Stimulated activated CD4-positive, alpha-beta T cell treated with anti-CD3 and anti-CD28 coated beads, Interleukin-12 subunit alpha, Interleukin-12 subunit beta, amount 100 ng/mL, for 4 hours (primary cell): ENCODE measurements around the gene NUDT7.

Experiments
- DNase-seq: peaks from one replicate; pipeline ENCODE4 v3.0.0-alpha.2; 2020

The NUDT7 gene

DNA sequence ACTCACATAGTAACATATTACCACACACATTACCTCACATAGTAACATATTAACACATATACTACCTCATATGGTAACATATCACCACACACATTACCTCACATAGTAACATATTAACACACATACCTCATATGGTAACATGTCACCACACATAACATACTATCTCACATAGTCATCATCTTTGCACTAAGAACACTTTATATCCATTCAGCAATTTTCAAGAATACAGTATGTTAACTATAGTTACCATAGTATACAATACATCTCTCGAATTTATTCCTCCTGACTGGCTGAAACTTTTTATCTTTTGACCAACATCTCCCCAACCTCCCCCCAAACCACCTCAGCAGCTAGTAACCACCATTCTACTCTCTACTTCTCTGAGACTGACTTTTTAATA is 7.6 kb downstream of the NUDT7 start:
- DNase-seq = no peak

DNA sequence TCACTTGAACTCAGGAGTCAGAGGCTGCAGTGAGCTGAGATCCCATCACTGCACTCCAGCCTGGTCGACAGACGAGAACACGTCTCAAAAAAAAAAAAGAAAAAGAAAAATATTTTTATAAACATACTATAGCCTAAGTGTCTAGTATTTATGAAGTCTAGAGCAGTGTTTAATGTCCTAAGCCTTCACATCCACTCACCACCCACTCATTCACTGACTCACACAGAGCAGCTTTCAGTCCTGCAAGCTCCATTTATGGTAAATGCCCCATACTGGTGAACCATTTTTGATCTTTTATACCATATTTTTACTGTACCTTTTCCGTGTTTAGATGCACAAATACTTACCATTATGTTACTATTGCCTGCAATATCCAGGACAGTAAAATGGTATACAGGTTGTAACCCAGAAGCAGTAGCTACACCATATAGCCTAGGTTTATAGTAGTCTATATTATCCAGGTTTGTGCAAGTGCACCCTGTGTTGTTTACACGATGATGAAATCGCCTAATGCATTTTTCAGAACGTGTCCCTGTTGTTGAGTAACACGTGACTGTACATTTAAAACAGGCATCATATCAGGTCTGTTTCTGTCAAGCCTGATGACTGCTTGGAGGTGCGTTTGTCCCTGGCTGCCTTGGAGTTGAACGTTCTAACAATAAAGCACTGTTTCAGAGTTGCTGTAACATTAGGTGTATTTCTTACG is 10.1 kb downstream of the NUDT7 start:
- no peak for DNase-seq

- no peak for DNase-seq
These were observed 14.6 kb downstream of the NUDT7 start for GRCh38 chr16:77736879-77737278.

GRCh38 chr16:77738706-77739558 is 16.6 kb downstream of the NUDT7 start:
- DNase-seq = no peak

DNA sequence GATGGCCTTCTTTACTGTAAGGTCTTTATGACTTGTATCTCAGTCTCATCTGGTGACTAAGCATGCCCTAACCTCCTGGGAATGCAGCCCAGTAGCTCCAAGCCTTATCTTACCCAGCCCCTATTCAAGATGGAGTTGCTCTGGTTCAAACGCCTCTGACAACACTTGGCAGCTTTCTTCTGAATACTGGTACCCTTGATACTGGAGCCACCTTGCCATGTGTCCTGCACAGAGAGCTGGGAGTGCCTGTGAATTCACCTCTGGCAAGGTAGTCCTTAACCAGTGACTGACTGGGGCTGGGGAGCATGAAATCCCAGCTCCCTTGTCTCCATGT is 17.2 kb downstream of the NUDT7 start:
- DNase-seq = no peak

- no peak for DNase-seq
These were observed 21.8 kb downstream of the NUDT7 start for GRCh38 chr16:77744141-77744540.

DNA sequence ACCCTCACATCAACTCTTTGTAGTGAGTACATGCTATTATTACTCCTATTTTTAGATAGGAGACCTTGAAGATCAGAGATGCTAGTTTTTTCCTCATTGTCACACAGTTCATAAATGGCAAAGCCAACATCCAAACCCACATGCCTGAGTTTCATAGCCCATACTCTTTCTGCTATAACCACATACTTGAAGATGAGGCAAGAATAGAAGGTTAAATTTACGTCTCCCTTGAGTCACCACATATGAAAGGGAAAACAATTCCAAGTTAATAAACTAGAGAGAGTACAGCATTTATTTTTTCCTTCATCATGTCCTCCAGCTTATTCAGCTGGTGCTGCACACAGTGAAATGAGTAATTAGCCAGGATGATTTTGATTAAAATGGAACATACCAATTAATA is 23.7 kb downstream of the NUDT7 start:
- DNase-seq = no peak

GRCh38 chr16:77748421-77749005 is 26.2 kb downstream of the NUDT7 start:
- DNase-seq = no peak

- no peak for DNase-seq
These were observed 27.1 kb downstream of the NUDT7 start for GRCh38 chr16:77749415-77749814.

GRCh38 chr16:77758046-77758445 is 35.7 kb downstream of the NUDT7 start:
- DNase-seq = no peak

GRCh38 chr16:77758508-77758907 is 36.2 kb downstream of the NUDT7 start:
- no peak for DNase-seq

- no peak for DNase-seq
These were observed 36.9 kb downstream of the NUDT7 start for GRCh38 chr16:77759201-77759600.

DNA sequence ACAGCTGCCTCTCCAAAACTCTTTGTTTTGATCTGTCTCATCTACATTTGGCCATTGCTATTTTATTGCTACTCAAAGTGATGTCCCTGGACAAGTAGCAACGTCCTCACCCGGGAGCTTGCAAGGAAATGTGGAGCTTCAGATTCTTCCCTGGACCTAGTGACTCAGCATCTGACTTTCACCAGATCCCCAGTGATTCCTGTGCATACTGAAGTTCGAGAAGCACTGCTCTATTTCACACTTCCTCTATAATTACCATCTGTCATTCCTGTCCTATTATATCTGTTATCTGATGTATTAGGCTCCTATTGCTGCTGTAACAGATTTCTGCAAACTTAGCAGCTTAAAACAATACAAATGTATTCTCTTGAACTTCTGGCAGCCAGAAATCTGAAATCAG is 37.5 kb downstream of the NUDT7 start:
- no peak for DNase-seq

GRCh38 chr16:77760800-77761199 is 38.5 kb downstream of the NUDT7 start:
- DNase-seq = no peak

GRCh38 chr16:77761204-77761603 is 38.9 kb downstream of the NUDT7 start:
- DNase-seq = no peak

GRCh38 chr16:77762262-77762661 is 39.9 kb downstream of the NUDT7 start:
- DNase-seq = no peak

DNA sequence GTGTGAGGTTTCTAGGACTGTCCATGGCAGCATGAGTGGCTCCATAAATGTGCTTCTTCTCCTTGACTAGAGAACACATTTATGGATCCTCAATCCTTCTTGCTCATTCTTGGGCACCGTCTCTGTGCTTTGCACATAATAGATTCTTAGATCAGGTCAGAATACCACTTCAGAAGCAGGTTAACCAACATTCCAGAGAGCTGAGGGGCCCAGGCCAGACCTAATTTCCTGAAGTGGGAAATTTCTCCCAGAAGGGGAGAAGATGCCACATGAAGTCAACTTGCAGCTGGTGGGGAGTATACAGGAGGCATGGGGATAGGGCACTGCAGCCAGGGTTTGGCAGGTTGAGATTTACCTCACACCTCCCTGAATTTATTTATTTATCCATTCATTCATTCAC is 41.7 kb downstream of the NUDT7 start:
- DNase-seq = no peak

DNA sequence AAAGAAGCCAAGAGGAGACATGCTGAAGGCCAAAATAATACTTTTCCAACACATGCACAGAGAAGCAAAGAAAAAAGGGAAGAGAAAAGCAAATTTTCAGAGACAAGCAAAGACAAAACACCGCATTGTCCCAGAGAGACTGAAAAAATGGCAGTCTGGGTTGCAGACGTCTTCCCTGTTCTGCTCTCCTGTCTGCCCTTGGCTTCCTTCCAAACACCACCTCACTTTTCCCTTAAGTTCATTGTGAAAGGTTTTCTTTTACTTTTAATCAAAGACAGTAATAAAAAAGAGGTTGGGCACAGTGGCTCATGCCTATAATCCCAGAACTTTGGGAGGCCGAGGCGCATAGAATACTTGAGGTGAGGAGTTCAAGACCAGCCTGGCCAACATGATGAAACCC is 44.9 kb downstream of the NUDT7 start:
- no peak for DNase-seq

DNA sequence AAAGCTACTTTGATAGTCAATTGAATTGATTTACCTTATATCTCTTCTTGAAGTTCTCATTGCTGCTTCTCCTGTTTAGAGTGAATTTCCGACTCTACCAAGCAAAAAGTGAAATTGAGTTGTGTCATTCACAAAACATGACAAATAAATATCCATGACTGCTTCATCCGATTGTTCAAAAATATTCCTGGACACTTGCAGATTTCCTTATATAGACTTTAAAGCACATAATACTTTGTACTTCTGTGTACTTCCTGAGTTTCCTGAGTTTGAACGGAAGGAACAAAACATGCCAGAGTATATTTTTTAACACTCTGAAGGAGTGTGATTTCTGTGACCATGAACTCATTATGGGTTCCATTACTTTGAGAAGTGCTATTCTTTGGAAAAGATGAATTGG is 45.5 kb downstream of the NUDT7 start:
- no peak for DNase-seq

DNA sequence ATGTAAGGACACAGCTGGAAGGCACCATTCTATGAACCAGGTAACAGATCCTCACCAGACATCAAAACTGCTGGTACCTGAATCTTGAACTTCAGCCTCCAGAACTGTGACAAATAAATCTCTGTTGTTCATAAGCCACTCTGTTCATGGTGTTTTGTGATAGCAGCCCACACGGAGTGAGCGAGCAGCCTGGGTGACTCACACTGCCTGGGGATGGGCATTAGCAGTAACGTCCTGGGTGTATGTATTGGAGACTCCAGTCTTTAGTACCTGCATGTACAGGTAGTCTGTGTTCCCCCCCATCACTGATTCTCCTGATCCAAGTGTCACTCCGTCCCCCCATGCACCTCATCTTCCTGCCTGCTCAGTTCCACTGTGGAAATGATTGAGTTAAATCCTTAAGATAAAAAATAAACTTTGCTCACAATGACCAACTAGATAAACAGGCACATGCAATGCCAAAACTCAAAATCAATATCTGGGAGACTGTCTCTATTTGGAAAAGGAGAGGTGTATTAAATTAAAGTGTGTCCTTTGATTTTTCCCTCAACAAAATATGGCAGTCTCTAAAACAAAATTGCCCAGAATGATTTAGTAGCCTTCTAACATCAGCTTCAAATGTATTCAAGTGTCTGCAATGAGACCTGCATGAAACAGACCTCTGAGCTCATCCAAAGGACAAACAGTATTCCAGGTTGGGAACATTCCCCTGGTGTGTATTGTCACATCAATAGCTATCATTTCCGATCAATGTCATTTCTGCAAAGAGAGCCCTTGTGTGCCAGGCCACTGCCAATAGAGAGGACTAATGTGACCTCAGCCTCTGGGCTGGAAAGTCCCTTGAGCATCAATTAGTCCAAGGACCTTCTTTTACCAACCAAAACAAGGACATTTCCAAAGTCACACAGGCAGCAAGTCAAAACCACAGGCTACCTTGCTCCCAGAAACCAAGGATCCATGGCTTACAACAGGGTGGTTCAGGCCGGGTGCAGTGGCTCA is 53.9 kb downstream of the NUDT7 start:
- DNase-seq = no peak

DNA sequence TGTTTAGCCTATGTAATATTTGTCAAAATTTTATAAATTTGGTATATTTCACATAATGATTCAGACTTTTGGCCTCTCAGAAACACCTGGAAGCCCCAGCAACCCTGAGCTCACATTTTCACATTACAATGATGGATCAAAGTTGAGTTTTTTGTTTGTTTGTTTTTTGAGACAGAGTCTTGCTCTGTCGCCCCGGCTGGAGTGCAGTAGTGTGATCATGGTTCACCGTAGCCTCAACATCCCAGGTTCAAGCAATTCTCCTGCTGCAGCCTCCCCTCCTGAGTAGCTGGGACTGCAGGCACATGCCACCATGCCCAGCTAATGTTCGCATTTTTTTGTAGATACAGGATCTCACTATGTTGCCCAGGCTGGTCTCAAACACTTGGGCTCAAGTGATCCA is 55.4 kb downstream of the NUDT7 start:
- DNase-seq = no peak

GRCh38 chr16:77780378-77780837 is 58.1 kb downstream of the NUDT7 start:
- DNase-seq = no peak

DNA sequence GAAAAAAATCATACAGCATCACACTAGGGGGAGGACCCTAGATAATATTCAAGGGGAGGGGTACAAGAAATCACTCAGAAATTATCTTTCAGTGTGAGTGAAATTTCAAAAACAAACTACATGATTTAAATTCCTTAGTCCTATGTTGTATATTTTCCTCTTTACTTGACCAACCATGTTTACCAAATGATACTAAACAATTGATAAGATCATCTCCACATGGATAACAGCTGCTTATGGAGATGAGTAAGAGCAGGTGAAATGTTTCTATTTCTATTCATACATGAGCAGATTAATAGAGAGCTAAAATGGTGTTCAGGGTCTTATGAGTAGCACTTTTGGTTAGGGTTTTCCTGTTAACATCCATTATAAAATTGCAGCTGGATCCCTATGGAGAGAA is 58.8 kb downstream of the NUDT7 start:
- no peak for DNase-seq
